ENCODE measurements around the gene EHD4. TPM values are rescaled to one million over a fixed set of nuclear protein-coding genes. Genes with fewer than 3 reads are reported as not detected.
A peak's percentile ranks its signal among the peaks of the same experiment; 100 is the strongest.

EHD4 gene
- total RNA-seq, 1 donor from 2014 or later, result 21.1 TPM

GRCh38 chr15:41927536-41927935 is 44.8 kb downstream of the EHD4 start:
- Histone ChIP-seq H3K27me3 (ENCODE audit: control insufficient read depth, insufficient read depth, low read length) (no peaks in the 10 kb centered on the region), H3K4me3 (ENCODE audit: low read depth, low read length) (no peak overlapping the region), H3K36me3 (ENCODE audit: control insufficient read depth, insufficient read depth, low read length) (peaks cover 7% of the 10 kb centered on the region)
- FAIRE-seq (no peak), DNase-seq (ENCODE audit: low read depth) (no peak)
- TF ChIP-seq, protein P1, sequence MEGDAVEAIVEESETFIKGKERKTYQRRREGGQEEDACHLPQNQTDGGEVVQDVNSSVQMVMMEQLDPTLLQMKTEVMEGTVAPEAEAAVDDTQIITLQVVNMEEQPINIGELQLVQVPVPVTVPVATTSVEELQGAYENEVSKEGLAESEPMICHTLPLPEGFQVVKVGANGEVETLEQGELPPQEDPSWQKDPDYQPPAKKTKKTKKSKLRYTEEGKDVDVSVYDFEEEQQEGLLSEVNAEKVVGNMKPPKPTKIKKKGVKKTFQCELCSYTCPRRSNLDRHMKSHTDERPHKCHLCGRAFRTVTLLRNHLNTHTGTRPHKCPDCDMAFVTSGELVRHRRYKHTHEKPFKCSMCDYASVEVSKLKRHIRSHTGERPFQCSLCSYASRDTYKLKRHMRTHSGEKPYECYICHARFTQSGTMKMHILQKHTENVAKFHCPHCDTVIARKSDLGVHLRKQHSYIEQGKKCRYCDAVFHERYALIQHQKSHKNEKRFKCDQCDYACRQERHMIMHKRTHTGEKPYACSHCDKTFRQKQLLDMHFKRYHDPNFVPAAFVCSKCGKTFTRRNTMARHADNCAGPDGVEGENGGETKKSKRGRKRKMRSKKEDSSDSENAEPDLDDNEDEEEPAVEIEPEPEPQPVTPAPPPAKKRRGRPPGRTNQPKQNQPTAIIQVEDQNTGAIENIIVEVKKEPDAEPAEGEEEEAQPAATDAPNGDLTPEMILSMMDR (IDR thresholded peaks at IDR 0.05; ENCODE audit: insufficient read depth, low read length, severe bottlenecking), result no peak

DNA sequence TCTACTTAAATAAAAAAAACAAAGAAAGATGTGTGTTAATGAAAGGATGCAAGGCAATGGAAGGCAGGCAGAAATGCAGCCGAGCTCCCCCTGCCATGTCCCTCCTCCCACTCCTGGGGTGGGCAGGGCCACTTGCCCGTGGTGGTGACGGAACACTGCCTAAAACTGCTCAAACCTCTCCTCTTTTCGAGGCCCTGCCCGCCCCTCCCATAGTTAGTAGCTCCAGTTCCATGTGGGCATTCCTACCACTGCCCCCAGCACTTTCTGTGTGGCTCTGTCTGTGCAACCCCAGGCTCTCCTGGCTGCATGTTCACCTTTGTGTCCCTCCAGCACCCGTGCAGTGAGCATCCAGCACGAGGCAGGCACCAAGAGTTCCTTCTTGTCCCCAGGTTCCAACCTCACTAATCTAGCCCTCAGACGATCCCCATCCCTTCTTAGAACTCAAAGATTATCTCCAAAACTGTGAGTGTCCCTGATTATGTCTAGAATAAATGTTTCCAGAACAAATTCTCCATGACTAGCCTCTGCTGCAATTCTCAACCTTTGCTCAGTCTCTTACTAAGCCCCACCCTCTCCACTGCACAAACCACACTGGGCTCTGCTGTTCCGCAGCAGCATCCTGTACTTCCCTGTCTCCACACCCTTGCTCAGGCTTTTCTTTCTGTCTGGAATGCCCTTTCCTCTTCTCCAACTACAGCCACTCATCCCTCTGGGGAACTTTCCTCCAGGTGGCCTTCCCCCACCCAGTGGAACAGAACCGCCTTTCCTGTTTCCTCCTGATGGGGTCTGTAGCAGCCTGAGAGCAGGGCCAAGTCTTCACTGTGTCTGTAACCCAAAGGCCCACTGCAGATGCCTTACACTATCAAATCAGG is 45.9 kb downstream of the EHD4 start:
- TF ChIP-seq, protein P1 (IDR thresholded peaks at IDR 0.05; ENCODE audit: insufficient read depth, low read length, severe bottlenecking), result no peak
- FAIRE-seq, result no peak
- peak; percentile 45 for DNase-seq (ENCODE audit: low read depth)
- Histone ChIP-seq H3K4me3 (ENCODE audit: low read depth, low read length) (no peak overlapping the region), H3K36me3 (ENCODE audit: control insufficient read depth, insufficient read depth, low read length) (peaks cover 7% of the 10 kb centered on the region), H3K27me3 (ENCODE audit: control insufficient read depth, insufficient read depth, low read length) (no peaks in the 10 kb centered on the region)

- TF ChIP-seq, protein P1 (IDR thresholded peaks at IDR 0.05; ENCODE audit: insufficient read depth, low read length, severe bottlenecking), result no peak
- no peaks in the 10 kb centered on the region for H3K27me3 ChIP-seq (ENCODE audit: control insufficient read depth, insufficient read depth, low read length)
- H3K4me3 ChIP-seq (ENCODE audit: low read depth, low read length), result no peak overlapping the region
- FAIRE-seq, result no peak
- peaks cover 7% of the 10 kb centered on the region for H3K36me3 ChIP-seq (ENCODE audit: control insufficient read depth, insufficient read depth, low read length)
- no peak for DNase-seq (ENCODE audit: low read depth)
Observed at GRCh38 chr15:41925086-41925608, 47.2 kb downstream of the EHD4 start.

GRCh38 chr15:41923401-41923997 is 48.9 kb downstream of the EHD4 start:
- H3K36me3 ChIP-seq (ENCODE audit: control insufficient read depth, insufficient read depth, low read length), result peaks cover 13% of the 10 kb centered on the region

GRCh38 chr15:41922353-41922752 is 50.0 kb downstream of the EHD4 start:
- DNase-seq (ENCODE audit: low read depth) (no peak), FAIRE-seq (no peak)
- TF ChIP-seq, protein P1 (IDR thresholded peaks at IDR 0.05; ENCODE audit: insufficient read depth, low read length, severe bottlenecking), result no peak
- Histone ChIP-seq H3K36me3 (ENCODE audit: control insufficient read depth, insufficient read depth, low read length) (peaks cover 15% of the 10 kb centered on the region), H3K4me3 (ENCODE audit: low read depth, low read length) (no peak overlapping the region), H3K27me3 (ENCODE audit: control insufficient read depth, insufficient read depth, low read length) (no peaks in the 10 kb centered on the region)

More at GRCh38 chr15:41923401-41923997, 48.9 kb downstream of the EHD4 start:
- FAIRE-seq, result no peak
- TF ChIP-seq, protein P1 (IDR thresholded peaks at IDR 0.05; ENCODE audit: insufficient read depth, low read length, severe bottlenecking), result no peak
- DNase-seq (ENCODE audit: low read depth), result no peak
- Histone ChIP-seq H3K27me3 (ENCODE audit: control insufficient read depth, insufficient read depth, low read length) (no peaks in the 10 kb centered on the region), H3K4me3 (ENCODE audit: low read depth, low read length) (no peak overlapping the region)
